HepG2 (cell line): ENCODE data around the gene FGA. TPM values are rescaled to one million over a fixed set of nuclear protein-coding genes. Genes with fewer than 3 reads are reported as not detected.

ENCODE experiments used
- AFF4 ChIP-seq: sonication (generic); formaldehyde crosslinking; IDR thresholded peaks from 2 replicates; pipeline ENCODE4 v1.4.0; 2020; ENCODE audit warnings: missing genetic modification reagents
- ATF3 ChIP-seq: sonication (generic); formaldehyde crosslinking; IDR thresholded peaks from 2 replicates; pipeline ENCODE4 v1.4.0; 2020; ENCODE audit warnings: missing genetic modification reagents
- ATRX ChIP-seq: sonication (generic); formaldehyde crosslinking; IDR thresholded peaks from 2 replicates; pipeline ENCODE4 v1.4.0; 2020; ENCODE audit warnings: missing genetic modification reagents, borderline replicate concordance
- CC2D1A ChIP-seq: sonication (generic); formaldehyde crosslinking; IDR thresholded peaks from 2 replicates; pipeline ENCODE4 v1.8.1; 2023; ENCODE audit warnings: mild to moderate bottlenecking, missing genetic modification reagents
- GFI1 ChIP-seq: sonication (generic); formaldehyde crosslinking; IDR thresholded peaks from 2 replicates; pipeline ENCODE4 v1.5.0; 2020; ENCODE audit warnings: missing genetic modification reagents, mild to moderate bottlenecking, borderline replicate concordance
- HIVEP1 ChIP-seq: sonication (generic); formaldehyde crosslinking; IDR thresholded peaks from 2 replicates; pipeline ENCODE4 v1.4.0; 2020; ENCODE audit warnings: mild to moderate bottlenecking, missing genetic modification reagents
- KLF9 ChIP-seq: IDR thresholded peaks from 2 replicates; pipeline ENCODE4 v1.6.1; 2016; ENCODE audit warnings: low read depth
- MAFG ChIP-seq: sonication (generic); formaldehyde crosslinking; IDR thresholded peaks from 2 replicates; pipeline ENCODE4 v1.5.1; 2020; ENCODE audit warnings: mild to moderate bottlenecking, missing genetic modification reagents
- MATR3 ChIP-seq: sonication (generic); formaldehyde crosslinking; IDR thresholded peaks from 2 replicates; pipeline ENCODE4 v1.4.0; 2020; ENCODE audit warnings: missing genetic modification reagents
- NFYB ChIP-seq: sonication (generic); formaldehyde crosslinking; IDR thresholded peaks from 2 replicates; pipeline ENCODE4 v1.4.0; 2020; ENCODE audit warnings: missing genetic modification reagents
- PHB2 ChIP-seq: fragments of 450-650 bp; IDR thresholded peaks from 2 replicates; pipeline ENCODE4 v1.6.1; 2018; ENCODE audit not compliant: partially characterized antibody
- PPARG ChIP-seq: conservative IDR thresholded peaks from 2 replicates; pipeline ENCODE4 v1.6.1; 2016; ENCODE audit warnings: missing biosample characterization, missing genetic modification reagents
- RFXAP ChIP-seq: sonication (generic); formaldehyde crosslinking; IDR thresholded peaks from 2 replicates; pipeline ENCODE4 v1.4.0; 2020; ENCODE audit warnings: missing genetic modification reagents, borderline replicate concordance
- SETDB1 ChIP-seq: sonication (generic); formaldehyde crosslinking; IDR thresholded peaks from 2 replicates; pipeline ENCODE4 v1.5.1; 2020; ENCODE audit warnings: missing genetic modification reagents, mild to moderate bottlenecking, borderline replicate concordance
- SNAPC2 ChIP-seq: sonication (generic); formaldehyde crosslinking; IDR thresholded peaks from 2 replicates; pipeline ENCODE4 v1.8.1; 2022; ENCODE audit warnings: mild to moderate bottlenecking, missing genetic modification reagents
- SRSF4 ChIP-seq: fragments of 200-400 bp; formaldehyde crosslinking; IDR thresholded peaks from one replicate; pipeline ENCODE4 v1.6.1; 2018; ENCODE audit warnings: mild to moderate bottlenecking, low read depth, low read length, moderate library complexity; ENCODE audit not compliant: poor library complexity, severe bottlenecking
- TFE3 ChIP-seq: IDR thresholded peaks from 2 replicates; pipeline ENCODE4 v1.6.1; 2016
- ZNF670 ChIP-seq: sonication (generic); formaldehyde crosslinking; IDR thresholded peaks from 2 replicates; pipeline ENCODE4 v1.8.0; 2022; ENCODE audit warnings: mild to moderate bottlenecking, missing genetic modification reagents, borderline replicate concordance
- ZSCAN31 ChIP-seq: sonication (generic); formaldehyde crosslinking; IDR thresholded peaks from 2 replicates; pipeline ENCODE4 v1.5.0; 2020; ENCODE audit warnings: low read depth, mild to moderate bottlenecking, missing genetic modification reagents
- polyA plus RNA-seq, 8 experiments: library from polyadenylated mRNA; depleted of rRNA in 3 of 8; stranded (reverse) in 7 of 8; unstranded in 1 of 8; fragments of >200 nt; fragmentation: Illumina TruSeq in 4 of 8; extraction: Trizol in 4 of 8; gene quantifications; 2 replicates each; pipeline versions ENCODE4 v1.2.1 to v1.2.3, GENCODE V29; 2011 to 2016; ENCODE audit warnings: low read depth in 4 of 8, missing spikeins in 1 of 8, mixed read lengths in 1 of 8; ENCODE audit not compliant: insufficient read depth in 1 of 8
- total RNA-seq, 5 experiments: library from RNA; depleted of rRNA; stranded (reverse); fragments of >200 nt; fragmentation: Illumina TruSeq; extraction: Trizol; gene quantifications; 2 replicates each; pipeline ENCODE4 v1.2.3, GENCODE V29; 2016; ENCODE audit warnings: low read depth in 1 of 5
- TF ChIP-seq, protein P1 (sequence below): sonication (generic); formaldehyde crosslinking; IDR thresholded peaks from 2 replicates; pipeline ENCODE4 v1.4.0; 2020; ENCODE audit warnings: mild to moderate bottlenecking, missing genetic modification reagents
- TF ChIP-seq, protein P2 (sequence below): sonication (generic); formaldehyde crosslinking; IDR thresholded peaks from 2 replicates; pipeline ENCODE4; 2020; ENCODE audit warnings: missing genetic modification reagents, mild to moderate bottlenecking, borderline replicate concordance

The FGA gene
- total and polyA plus RNA-seq, 2 of the 13 experiments (the other 11 are each of a cell fraction or from before 2014, with no cell fraction given): 640 to 1,523 TPM

GRCh38 chr4:154626793-154627484, 36.4 kb upstream of the FGA start (continued):
- TF ChIP-seq SNAPC2 (CRISPR knock-in tag) (no peak), CC2D1A (CRISPR knock-in tag) (no peak), NFYB (no peak), SRSF4 (no peak), MAFG (CRISPR knock-in tag) (no peak), ZSCAN31 (CRISPR knock-in tag) (no peak), AFF4 (CRISPR knock-in tag) (no peak), ZNF670 (CRISPR knock-in tag) (peak; percentile 53; the same call in 1 of the 2 replicates), GFI1 (CRISPR knock-in tag) (no peak), ATF3 (no peak), PPARG (CRISPR knock-in tag) (no peak), MATR3 (CRISPR knock-in tag) (no peak), PHB2 (no peak), RFXAP (CRISPR knock-in tag) (no peak), ATRX (CRISPR knock-in tag) (no peak), TFE3 (CRISPR knock-in tag) (no peak), SETDB1 (CRISPR knock-in tag) (no peak), HIVEP1 (CRISPR knock-in tag) (peak; percentile 53; the same call in 1 of the 2 replicates), KLF9 (no peak)
- TF ChIP-seq, protein P1, sequence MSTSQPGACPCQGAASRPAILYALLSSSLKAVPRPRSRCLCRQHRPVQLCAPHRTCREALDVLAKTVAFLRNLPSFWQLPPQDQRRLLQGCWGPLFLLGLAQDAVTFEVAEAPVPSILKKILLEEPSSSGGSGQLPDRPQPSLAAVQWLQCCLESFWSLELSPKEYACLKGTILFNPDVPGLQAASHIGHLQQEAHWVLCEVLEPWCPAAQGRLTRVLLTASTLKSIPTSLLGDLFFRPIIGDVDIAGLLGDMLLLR: peak; percentile 37; the same call in 1 of the 2 replicates
- TF ChIP-seq, protein P2, sequence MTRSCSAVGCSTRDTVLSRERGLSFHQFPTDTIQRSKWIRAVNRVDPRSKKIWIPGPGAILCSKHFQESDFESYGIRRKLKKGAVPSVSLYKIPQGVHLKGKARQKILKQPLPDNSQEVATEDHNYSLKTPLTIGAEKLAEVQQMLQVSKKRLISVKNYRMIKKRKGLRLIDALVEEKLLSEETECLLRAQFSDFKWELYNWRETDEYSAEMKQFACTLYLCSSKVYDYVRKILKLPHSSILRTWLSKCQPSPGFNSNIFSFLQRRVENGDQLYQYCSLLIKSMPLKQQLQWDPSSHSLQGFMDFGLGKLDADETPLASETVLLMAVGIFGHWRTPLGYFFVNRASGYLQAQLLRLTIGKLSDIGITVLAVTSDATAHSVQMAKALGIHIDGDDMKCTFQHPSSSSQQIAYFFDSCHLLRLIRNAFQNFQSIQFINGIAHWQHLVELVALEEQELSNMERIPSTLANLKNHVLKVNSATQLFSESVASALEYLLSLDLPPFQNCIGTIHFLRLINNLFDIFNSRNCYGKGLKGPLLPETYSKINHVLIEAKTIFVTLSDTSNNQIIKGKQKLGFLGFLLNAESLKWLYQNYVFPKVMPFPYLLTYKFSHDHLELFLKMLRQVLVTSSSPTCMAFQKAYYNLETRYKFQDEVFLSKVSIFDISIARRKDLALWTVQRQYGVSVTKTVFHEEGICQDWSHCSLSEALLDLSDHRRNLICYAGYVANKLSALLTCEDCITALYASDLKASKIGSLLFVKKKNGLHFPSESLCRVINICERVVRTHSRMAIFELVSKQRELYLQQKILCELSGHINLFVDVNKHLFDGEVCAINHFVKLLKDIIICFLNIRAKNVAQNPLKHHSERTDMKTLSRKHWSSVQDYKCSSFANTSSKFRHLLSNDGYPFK (CRISPR knock-in tag): peak; percentile 57; the same call in 1 of the 2 replicates
